HG02840 (cell line): ENCODE measurements around the gene FLRT2.

Experiments used
- ATAC-seq: cut with Tn5 transposase; IDR thresholded peaks from one replicate; pipeline ENCODE4 v1.9.1; 2021; ENCODE audit warnings: mild to moderate bottlenecking, moderate library complexity, moderate number of reproducible peaks; ENCODE audit not compliant: unreplicated experiment, low FRiP score

The FLRT2 gene

GRCh38 chr14:85625925-85626585, 96.1 kb downstream of the FLRT2 start:
- no peak for ATAC-seq

- ATAC-seq: no peak
Observed at GRCh38 chr14:85634205-85634604, 104.3 kb downstream of the FLRT2 start.

GRCh38 chr14:85644211-85644610, 114.3 kb downstream of the FLRT2 start:
- ATAC-seq: no peak

GRCh38 chr14:85653029-85653428, 123.1 kb downstream of the FLRT2 start:
- ATAC-seq: no peak

DNA sequence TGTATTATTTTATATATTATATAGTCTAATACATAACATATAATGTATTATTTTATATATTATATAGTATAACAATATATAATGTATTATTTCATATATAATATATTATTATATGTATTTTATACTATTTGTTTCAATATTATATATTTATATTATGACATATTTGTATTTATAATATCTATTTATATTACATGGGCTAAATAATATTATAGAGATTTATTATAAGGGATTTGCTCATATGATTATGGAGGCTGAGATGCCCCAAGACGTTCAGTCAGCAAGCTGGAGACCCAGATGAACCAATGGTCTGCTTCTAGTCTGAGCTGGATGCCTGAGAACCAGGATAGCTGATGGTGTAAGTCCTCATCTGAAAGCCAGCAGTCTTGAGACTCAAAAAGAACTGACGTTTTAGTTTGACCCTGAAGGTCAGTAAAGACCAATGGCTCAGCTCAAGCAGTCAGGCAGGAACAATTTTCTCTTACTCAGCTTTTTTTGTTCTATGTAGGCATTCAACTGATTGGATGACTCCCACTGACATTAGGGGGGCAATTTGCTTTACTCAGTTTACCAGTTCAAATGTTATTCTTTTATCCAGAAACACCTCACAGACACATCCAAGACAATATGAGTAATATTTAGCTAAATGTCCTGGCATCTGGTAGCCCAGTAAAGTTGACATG, 130.4 kb downstream of the FLRT2 start:
- ATAC-seq: no peak

- ATAC-seq: no peak
Observed at GRCh38 chr14:85662096-85662495, 132.2 kb downstream of the FLRT2 start.

DNA sequence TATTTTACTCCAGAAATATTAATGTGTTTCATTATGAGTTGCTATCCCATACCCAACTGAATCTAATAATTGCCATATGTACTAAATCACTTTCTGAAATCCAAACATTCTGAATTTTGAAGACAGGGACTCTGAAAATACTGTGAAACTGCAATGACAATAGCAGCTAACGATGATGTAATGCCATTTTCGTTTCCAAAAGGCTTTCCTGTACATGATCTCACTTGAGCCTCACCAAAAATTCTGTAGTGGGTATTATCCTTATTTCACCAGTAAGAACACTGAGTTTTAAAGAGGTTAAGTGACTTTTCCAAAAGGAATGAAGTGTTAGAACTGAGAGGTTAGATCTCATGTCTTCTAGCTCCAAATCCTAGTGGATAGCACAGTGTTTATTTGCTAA, 133.3 kb downstream of the FLRT2 start:
- no peak for ATAC-seq

- ATAC-seq: no peak
Observed at GRCh38 chr14:85663667-85664066, 133.7 kb downstream of the FLRT2 start.

DNA sequence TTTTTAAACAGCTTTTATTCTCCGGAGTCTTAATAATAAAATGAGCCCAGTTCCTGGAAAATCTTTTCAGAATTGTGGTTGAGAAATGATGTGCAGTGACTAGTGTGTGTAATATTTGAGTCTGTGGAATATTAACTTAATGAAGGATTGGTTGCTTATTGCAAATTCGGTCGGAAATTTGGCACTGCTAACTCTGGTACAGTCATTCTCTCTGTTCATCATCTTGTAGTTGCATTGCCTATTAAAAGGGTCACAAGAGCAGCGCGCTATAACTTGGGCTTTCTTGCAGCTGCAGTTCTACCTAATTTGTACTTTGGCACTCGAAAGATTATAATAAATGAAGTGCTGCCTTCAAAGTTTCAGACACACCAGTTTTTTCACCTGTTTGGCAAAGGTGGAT, 146.0 kb downstream of the FLRT2 start:
- ATAC-seq: no peak

DNA sequence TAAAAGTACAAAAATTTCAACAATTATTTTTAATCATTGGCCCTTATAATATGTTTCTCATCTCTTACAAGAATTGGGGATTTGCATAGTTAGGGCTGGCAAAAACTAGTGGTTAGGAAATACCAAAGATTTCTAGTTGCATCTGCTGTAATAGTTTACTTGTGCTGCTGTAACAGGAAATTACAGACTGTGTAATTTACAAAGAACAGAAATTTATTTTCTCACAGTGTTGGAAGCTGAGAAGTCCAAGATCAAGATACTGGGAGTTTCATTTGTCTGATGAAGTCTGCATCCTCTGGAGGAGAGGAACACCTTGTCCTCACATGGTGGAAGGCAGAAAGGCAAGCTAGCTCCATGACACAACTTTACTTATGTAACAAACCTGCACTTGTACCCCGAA, 157.0 kb downstream of the FLRT2 start:
- no peak for ATAC-seq

DNA sequence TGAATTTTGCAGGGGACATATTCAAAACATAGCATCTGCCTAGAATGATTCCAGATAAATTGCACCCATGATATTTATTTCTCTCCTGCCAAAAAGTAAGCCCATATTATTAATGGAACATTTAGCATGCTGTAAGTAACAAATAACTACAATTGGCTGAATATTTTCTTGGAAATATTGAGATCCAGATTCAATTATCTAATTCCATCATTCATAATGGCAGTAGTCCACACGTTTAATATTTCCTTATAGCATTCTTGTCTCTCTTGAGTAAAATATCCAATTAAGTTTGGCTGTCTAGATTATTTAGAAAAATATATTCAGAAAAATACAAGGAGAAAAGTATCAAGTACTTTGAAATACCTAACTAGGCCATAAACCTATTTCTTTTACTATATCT, 157.5 kb downstream of the FLRT2 start:
- ATAC-seq: no peak

GRCh38 chr14:85688006-85688405, 158.1 kb downstream of the FLRT2 start:
- ATAC-seq: no peak

GRCh38 chr14:85695300-85695699, 165.4 kb downstream of the FLRT2 start:
- no peak for ATAC-seq

DNA sequence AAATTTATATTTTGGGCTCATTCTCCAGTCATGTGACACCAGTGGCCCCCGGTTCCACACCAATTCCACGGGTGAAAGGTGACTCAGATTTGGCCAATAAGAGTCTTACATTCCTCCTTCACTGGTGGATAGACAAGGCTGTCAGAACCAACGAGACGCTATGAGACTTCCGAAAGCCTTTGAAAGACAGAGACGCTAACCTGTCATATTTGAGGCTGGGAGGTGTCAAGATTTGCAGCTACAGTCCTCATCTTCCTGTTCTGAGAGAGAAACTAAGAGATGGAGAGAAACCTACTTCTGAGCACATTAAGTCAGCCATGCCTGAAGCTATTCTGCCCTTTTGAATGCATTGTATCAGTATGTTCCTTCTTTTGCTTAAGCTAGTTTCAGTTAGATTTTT, 171.2 kb downstream of the FLRT2 start:
- no peak for ATAC-seq

DNA sequence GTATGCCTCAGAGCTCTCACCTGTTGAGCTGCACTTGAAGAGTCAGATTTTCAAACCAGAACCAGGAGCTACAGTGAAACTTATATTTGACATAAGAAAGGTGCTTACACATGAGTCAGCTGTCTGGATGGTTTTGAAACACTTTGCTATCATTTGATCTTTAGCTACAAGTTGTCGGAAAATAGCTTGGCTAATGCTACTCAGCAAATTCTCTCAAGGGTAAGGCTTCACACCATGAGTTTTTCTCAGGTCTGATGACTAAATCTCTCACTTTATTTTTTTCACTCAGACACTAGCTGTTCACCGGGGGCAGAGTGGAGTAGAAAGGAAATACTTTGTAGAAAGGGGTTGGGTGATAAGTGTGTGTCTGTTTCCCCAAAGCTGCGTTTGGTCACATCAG, 171.8 kb downstream of the FLRT2 start:
- ATAC-seq: no peak

DNA sequence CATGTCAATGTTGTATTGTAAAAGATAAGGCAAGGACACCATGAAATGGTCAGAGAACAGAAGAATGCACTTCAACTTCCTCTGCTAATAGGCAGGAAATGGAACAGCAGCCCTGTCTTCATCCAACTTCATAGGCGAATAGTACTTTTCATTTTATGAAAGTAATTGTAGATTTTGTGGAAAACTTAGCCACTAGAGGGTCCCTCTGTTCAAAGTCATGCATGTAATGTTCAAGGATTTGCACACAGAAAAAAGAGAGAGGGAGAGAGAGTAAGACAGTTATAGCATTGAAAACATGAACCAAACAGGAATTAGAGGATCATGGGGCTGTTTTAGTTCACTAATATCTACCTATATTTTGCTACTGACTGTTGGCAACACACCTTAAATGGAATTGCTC, 172.2 kb downstream of the FLRT2 start:
- ATAC-seq: no peak

- no peak for ATAC-seq
Observed at GRCh38 chr14:85702997-85703396, 173.1 kb downstream of the FLRT2 start.
